SJCRH30 (cell line): Measurements from ENCODE around the gene SLC38A4. TPM values are rescaled to one million over a fixed set of nuclear protein-coding genes. Genes with fewer than 3 reads are reported as not detected.
A peak's percentile ranks its signal among the peaks of the same experiment; 100 is the strongest.

Experiments
- DNase-seq, 2 experiments: peaks; one replicate each; pipeline ENCODE4 v3.0.0-alpha.2; 2015 to 2020
- H3K27ac ChIP-seq: fragments of 250-450 bp; sonication (Bioruptor Pico); 2 replicates; pipeline ENCODE4 v1.5.1; 2020; ENCODE audit warnings: mild to moderate bottlenecking, moderate library complexity
- H3K27me3 ChIP-seq: fragments of 250-450 bp; sonication (Bioruptor Pico); 2 replicates; pipeline ENCODE4 v1.5.1; 2020; ENCODE audit warnings: mild to moderate bottlenecking, moderate library complexity
- H3K36me3 ChIP-seq: fragments of 250-450 bp; sonication (Bioruptor Pico); 2 replicates; pipeline ENCODE4 v1.5.1; 2020; ENCODE audit warnings: mild to moderate bottlenecking, moderate library complexity
- H3K4me1 ChIP-seq: fragments of 250-450 bp; sonication (Bioruptor Pico); 2 replicates; pipeline ENCODE4 v1.5.1; 2020; ENCODE audit warnings: mild to moderate bottlenecking, moderate library complexity
- H3K4me3 ChIP-seq: fragments of 250-450 bp; sonication (Bioruptor Pico); 2 replicates; pipeline ENCODE4 v1.5.1; 2020; ENCODE audit warnings: mild to moderate bottlenecking, moderate library complexity
- H3K9me3 ChIP-seq: fragments of 250-450 bp; sonication (Bioruptor Pico); replicated peaks from 2 replicates; pipeline ENCODE4 v1.5.1; 2020; ENCODE audit warnings: mild to moderate bottlenecking, moderate library complexity
- total RNA-seq: library from RNA; depleted of rRNA; stranded (reverse); fragments of >200 nt; shearing (Covaris generic); gene quantifications from 2 replicates; pipeline ENCODE4 v1.2.3, GENCODE V29; 2014

Gene SLC38A4
- total RNA-seq, 1 experiment from 2014 or later: 3.9 TPM

GRCh38 chr12:46778415-46778814, 47.4 kb downstream of the SLC38A4 start:
- no peaks in the 10 kb centered on the region for H3K27me3 ChIP-seq
- no peak for DNase-seq
- H3K36me3 ChIP-seq: no peaks in the 10 kb centered on the region; the same call in 1 of the 2 replicates
- peaks cover 21% of the 10 kb centered on the region for H3K4me1 ChIP-seq
- H3K4me3 ChIP-seq: no peak overlapping the region
- peaks cover 3% of the 10 kb centered on the region; the same call in 1 of the 2 replicates for H3K9me3 ChIP-seq
- no peak overlapping the region for H3K27ac ChIP-seq

GRCh38 chr12:46777587-46777986, 48.2 kb downstream of the SLC38A4 start:
- no peak overlapping the region for H3K27ac ChIP-seq
- H3K36me3 ChIP-seq: no peaks in the 10 kb centered on the region; the same call in 1 of the 2 replicates
- no peaks in the 10 kb centered on the region for H3K27me3 ChIP-seq

GRCh38 chr12:46775796-46776195, 50.0 kb downstream of the SLC38A4 start:
- H3K36me3 ChIP-seq: no peaks in the 10 kb centered on the region; the same call in 1 of the 2 replicates
- peaks cover 3% of the 10 kb centered on the region; the same call in 1 of the 2 replicates for H3K9me3 ChIP-seq
- H3K27ac ChIP-seq: no peak overlapping the region
- H3K4me1 ChIP-seq: peaks cover 47% of the 10 kb centered on the region
- no peaks in the 10 kb centered on the region for H3K27me3 ChIP-seq
- no peak for DNase-seq
- no peak overlapping the region for H3K4me3 ChIP-seq

More at GRCh38 chr12:46777587-46777986, 48.2 kb downstream of the SLC38A4 start:
- Histone ChIP-seq H3K9me3 (peaks cover 3% of the 10 kb centered on the region; the same call in 1 of the 2 replicates), H3K4me3 (no peak overlapping the region), H3K4me1 (peaks cover 29% of the 10 kb centered on the region)
- DNase-seq: no peak

- peak overlapping the region; percentile 58 for H3K27ac ChIP-seq
These were observed 51.5 kb downstream of the SLC38A4 start for GRCh38 chr12:46774322-46774633.

GRCh38 chr12:46773586-46774321, 52.0 kb downstream of the SLC38A4 start:
- no peaks in the 10 kb centered on the region for H3K36me3 ChIP-seq
- no peaks in the 10 kb centered on the region for H3K27me3 ChIP-seq
- peak in 1 of 2 experiments; percentile 61 for DNase-seq
- 0 out of 2 replicates have a peak overlapping the region, but pooled peaks have one; percentile 0 for H3K4me3 ChIP-seq
- peaks cover 68% of the 10 kb centered on the region for H3K4me1 ChIP-seq
- peak overlapping the region; percentile 58 for H3K27ac ChIP-seq
- H3K9me3 ChIP-seq: peaks cover 3% of the 10 kb centered on the region; the same call in 1 of the 2 replicates

More at GRCh38 chr12:46774322-46774633, 51.5 kb downstream of the SLC38A4 start:
- peak in 1 of 2 experiments; percentile 40 for DNase-seq
- Histone ChIP-seq H3K9me3 (peaks cover 3% of the 10 kb centered on the region; the same call in 1 of the 2 replicates), H3K27me3 (no peaks in the 10 kb centered on the region), H3K36me3 (no peaks in the 10 kb centered on the region; the same call in 1 of the 2 replicates), H3K4me3 (no peak overlapping the region), H3K4me1 (peaks cover 62% of the 10 kb centered on the region)

- DNase-seq: peak; percentile 37 to 56
- Histone ChIP-seq H3K36me3 (no peaks in the 10 kb centered on the region), H3K4me3 (no peak overlapping the region), H3K9me3 (no peaks in the 10 kb centered on the region), H3K27me3 (no peaks in the 10 kb centered on the region), H3K4me1 (peaks cover 84% of the 10 kb centered on the region), H3K27ac (peak overlapping the region; percentile 78)
These were observed 54.4 kb downstream of the SLC38A4 start for GRCh38 chr12:46771268-46771827.

- Histone ChIP-seq H3K4me1 (peaks cover 87% of the 10 kb centered on the region), H3K9me3 (no peaks in the 10 kb centered on the region), H3K36me3 (no peaks in the 10 kb centered on the region), H3K4me3 (no peak overlapping the region), H3K27ac (peak overlapping the region; percentile 78), H3K27me3 (no peaks in the 10 kb centered on the region)
- peak; percentile 90 to 94 for DNase-seq
These were observed 55.2 kb downstream of the SLC38A4 start for GRCh38 chr12:46770501-46771183.

GRCh38 chr12:46764005-46764404, 61.8 kb downstream of the SLC38A4 start:
- DNase-seq: no peak
- peaks cover 3% of the 10 kb centered on the region; the same call in 1 of the 2 replicates for H3K36me3 ChIP-seq
- H3K9me3 ChIP-seq: peaks cover 10% of the 10 kb centered on the region
- no peak overlapping the region for H3K27ac ChIP-seq
- peaks cover 24% of the 10 kb centered on the region for H3K4me1 ChIP-seq
- no peaks in the 10 kb centered on the region for H3K27me3 ChIP-seq
- no peak overlapping the region for H3K4me3 ChIP-seq

- Histone ChIP-seq H3K27ac (no peak overlapping the region), H3K4me3 (no peak overlapping the region), H3K27me3 (no peaks in the 10 kb centered on the region), H3K4me1 (peaks cover 16% of the 10 kb centered on the region), H3K36me3 (peaks cover 3% of the 10 kb centered on the region; the same call in 1 of the 2 replicates), H3K9me3 (peaks cover 10% of the 10 kb centered on the region)
- no peak for DNase-seq
These were observed 62.6 kb downstream of the SLC38A4 start for GRCh38 chr12:46763230-46763629.

- peaks cover 9% of the 10 kb centered on the region for H3K4me1 ChIP-seq
- H3K36me3 ChIP-seq: no peaks in the 10 kb centered on the region
- no peak overlapping the region for H3K27ac ChIP-seq
- H3K9me3 ChIP-seq: peaks cover 18% of the 10 kb centered on the region
- no peak for DNase-seq
- no peak overlapping the region for H3K4me3 ChIP-seq
- no peaks in the 10 kb centered on the region for H3K27me3 ChIP-seq
These were observed 71.2 kb downstream of the SLC38A4 start for GRCh38 chr12:46754550-46754949.

GRCh38 chr12:46752396-46752795, 73.4 kb downstream of the SLC38A4 start:
- Histone ChIP-seq H3K9me3 (peaks cover 8% of the 10 kb centered on the region), H3K27ac (no peak overlapping the region), H3K4me3 (no peak overlapping the region), H3K4me1 (peaks cover 9% of the 10 kb centered on the region), H3K36me3 (no peaks in the 10 kb centered on the region), H3K27me3 (no peaks in the 10 kb centered on the region)
- DNase-seq: peak in 1 of 2 experiments; percentile 51

- H3K9me3 ChIP-seq: peaks cover 3% of the 10 kb centered on the region; the same call in 1 of the 2 replicates
- H3K27me3 ChIP-seq: no peaks in the 10 kb centered on the region
- H3K4me3 ChIP-seq: no peak overlapping the region
- no peak for DNase-seq
- peaks cover 9% of the 10 kb centered on the region for H3K4me1 ChIP-seq
- no peaks in the 10 kb centered on the region for H3K36me3 ChIP-seq
- H3K27ac ChIP-seq: no peak overlapping the region
These were observed 74.6 kb downstream of the SLC38A4 start for GRCh38 chr12:46751173-46751572.

- Histone ChIP-seq H3K27me3 (no peaks in the 10 kb centered on the region), H3K4me1 (peaks cover 9% of the 10 kb centered on the region), H3K27ac (no peak overlapping the region), H3K4me3 (no peak overlapping the region), H3K9me3 (no peaks in the 10 kb centered on the region; the same call in none of the 2 replicates), H3K36me3 (no peaks in the 10 kb centered on the region)
- no peak for DNase-seq
These were observed 76.5 kb downstream of the SLC38A4 start for GRCh38 chr12:46749322-46749721.

GRCh38 chr12:46744283-46744682, 81.5 kb downstream of the SLC38A4 start:
- no peaks in the 10 kb centered on the region for H3K36me3 ChIP-seq
- DNase-seq: no peak
- no peaks in the 10 kb centered on the region for H3K27me3 ChIP-seq
- no peak overlapping the region for H3K27ac ChIP-seq
- peaks cover 6% of the 10 kb centered on the region; the same call in 1 of the 2 replicates for H3K4me1 ChIP-seq
- H3K4me3 ChIP-seq: no peak overlapping the region
- H3K9me3 ChIP-seq: peaks cover 32% of the 10 kb centered on the region

- H3K27me3 ChIP-seq: no peaks in the 10 kb centered on the region
- no peak for DNase-seq
- peaks cover 36% of the 10 kb centered on the region for H3K9me3 ChIP-seq
- H3K27ac ChIP-seq: no peak overlapping the region
- no peak overlapping the region for H3K4me3 ChIP-seq
- H3K36me3 ChIP-seq: no peaks in the 10 kb centered on the region
- H3K4me1 ChIP-seq: peaks cover 6% of the 10 kb centered on the region; the same call in 1 of the 2 replicates
These were observed 82.3 kb downstream of the SLC38A4 start for GRCh38 chr12:46743456-46743855.
